ENCODE measurements around the gene RAB15.

The RAB15 gene

DNA sequence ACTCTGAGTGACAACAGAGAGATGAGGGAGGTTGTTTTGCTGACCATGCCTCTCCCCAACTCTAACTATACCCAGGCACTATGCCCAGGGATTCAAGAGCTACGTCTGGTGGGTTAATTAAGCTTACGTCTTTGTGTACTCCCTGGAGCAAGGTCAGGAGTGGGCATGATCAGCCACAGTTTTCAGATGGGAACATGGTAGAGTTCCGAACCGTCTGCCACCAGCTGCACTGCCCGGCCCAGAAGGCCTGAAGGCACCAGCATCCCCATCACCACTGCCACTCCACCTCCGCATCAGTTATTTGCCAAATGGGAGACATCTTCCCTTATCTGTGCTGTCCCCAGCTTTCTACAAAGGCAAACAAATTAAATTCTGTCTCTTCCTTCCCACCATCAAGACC lies 18.5 kb downstream of the RAB15 start:
- TF ChIP-seq, protein P1, sequence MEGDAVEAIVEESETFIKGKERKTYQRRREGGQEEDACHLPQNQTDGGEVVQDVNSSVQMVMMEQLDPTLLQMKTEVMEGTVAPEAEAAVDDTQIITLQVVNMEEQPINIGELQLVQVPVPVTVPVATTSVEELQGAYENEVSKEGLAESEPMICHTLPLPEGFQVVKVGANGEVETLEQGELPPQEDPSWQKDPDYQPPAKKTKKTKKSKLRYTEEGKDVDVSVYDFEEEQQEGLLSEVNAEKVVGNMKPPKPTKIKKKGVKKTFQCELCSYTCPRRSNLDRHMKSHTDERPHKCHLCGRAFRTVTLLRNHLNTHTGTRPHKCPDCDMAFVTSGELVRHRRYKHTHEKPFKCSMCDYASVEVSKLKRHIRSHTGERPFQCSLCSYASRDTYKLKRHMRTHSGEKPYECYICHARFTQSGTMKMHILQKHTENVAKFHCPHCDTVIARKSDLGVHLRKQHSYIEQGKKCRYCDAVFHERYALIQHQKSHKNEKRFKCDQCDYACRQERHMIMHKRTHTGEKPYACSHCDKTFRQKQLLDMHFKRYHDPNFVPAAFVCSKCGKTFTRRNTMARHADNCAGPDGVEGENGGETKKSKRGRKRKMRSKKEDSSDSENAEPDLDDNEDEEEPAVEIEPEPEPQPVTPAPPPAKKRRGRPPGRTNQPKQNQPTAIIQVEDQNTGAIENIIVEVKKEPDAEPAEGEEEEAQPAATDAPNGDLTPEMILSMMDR (IDR thresholded peaks at IDR 0.05; ENCODE audit: control insufficient read depth, insufficient read depth, low read depth, low read length, missing control alignments) = no peak
- DNase-seq (ENCODE audit: low read depth) = no peak
- H3K4me3 ChIP-seq (ENCODE audit: control insufficient read depth, low read depth, low read length) = no peak overlapping the region

- TF ChIP-seq, protein P1 (IDR thresholded peaks at IDR 0.05; ENCODE audit: control insufficient read depth, insufficient read depth, low read depth, low read length, missing control alignments) = no peak
- DNase-seq (ENCODE audit: low read depth) = no peak
- H3K4me3 ChIP-seq (ENCODE audit: control insufficient read depth, low read depth, low read length) = no peak overlapping the region
Observed at GRCh38 chr14:64953310-64953654, 18.9 kb downstream of the RAB15 start.

DNA sequence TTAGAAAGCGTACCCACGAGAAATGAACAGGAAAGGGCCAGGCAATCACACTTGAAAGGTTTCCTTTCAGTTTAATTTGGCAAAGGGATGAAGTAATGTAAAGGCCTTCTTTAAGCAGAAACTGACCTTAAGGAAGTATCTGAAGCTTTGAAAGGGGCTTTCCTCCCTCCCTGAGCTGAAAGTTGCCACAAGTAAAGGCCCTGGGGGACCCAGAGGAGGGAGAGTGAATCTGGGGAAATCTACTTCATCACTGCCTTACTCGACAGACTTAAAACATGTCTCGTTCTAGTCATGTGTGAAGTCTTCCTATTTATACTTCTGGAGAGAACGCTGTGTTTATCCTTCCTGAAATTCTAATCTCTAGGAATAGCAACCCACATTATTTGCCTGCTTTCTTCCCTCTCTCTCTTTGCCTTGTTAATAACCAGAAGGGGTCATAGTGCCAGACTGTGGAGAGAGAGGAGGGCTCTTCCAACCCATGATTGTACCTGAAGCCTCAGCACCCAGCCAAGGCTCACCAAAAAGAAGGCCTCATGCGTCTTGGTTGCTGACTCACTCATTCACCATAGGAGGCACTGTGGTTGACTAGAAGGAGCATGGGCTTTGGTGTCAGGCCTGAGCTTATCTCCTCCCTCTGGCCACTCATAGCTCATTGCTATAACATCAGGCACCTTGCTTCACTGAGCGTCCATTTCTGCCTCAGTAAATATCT lies 19.4 kb downstream of the RAB15 start:
- no peak overlapping the region for H3K4me3 ChIP-seq (ENCODE audit: control insufficient read depth, low read depth, low read length)
- DNase-seq (ENCODE audit: low read depth) = no peak
- TF ChIP-seq, protein P1 (IDR thresholded peaks at IDR 0.05; ENCODE audit: control insufficient read depth, insufficient read depth, low read depth, low read length, missing control alignments) = no peak

GRCh38 chr14:64951724-64952123 lies 20.4 kb downstream of the RAB15 start:
- no peak for DNase-seq (ENCODE audit: low read depth)
- TF ChIP-seq, protein P1 (IDR thresholded peaks at IDR 0.05; ENCODE audit: control insufficient read depth, insufficient read depth, low read depth, low read length, missing control alignments) = no peak
- H3K4me3 ChIP-seq (ENCODE audit: control insufficient read depth, low read depth, low read length) = no peak overlapping the region

- DNase-seq (ENCODE audit: low read depth) = no peak
- TF ChIP-seq, protein P1 (IDR thresholded peaks at IDR 0.05; ENCODE audit: control insufficient read depth, insufficient read depth, low read depth, low read length, missing control alignments) = no peak
- H3K4me3 ChIP-seq (ENCODE audit: control insufficient read depth, low read depth, low read length) = no peak overlapping the region
Observed at GRCh38 chr14:64951291-64951690, 20.8 kb downstream of the RAB15 start.

- TF ChIP-seq, protein P1 (IDR thresholded peaks at IDR 0.05; ENCODE audit: control insufficient read depth, insufficient read depth, low read depth, low read length, missing control alignments) = no peak
- DNase-seq (ENCODE audit: low read depth) = no peak
- H3K4me3 ChIP-seq (ENCODE audit: control insufficient read depth, low read depth, low read length) = no peak overlapping the region
Observed at GRCh38 chr14:64950889-64951288, 21.2 kb downstream of the RAB15 start.

Data from AG09309 (cell line).